Measurements from ENCODE around the gene CEP290.
"Not testable (repeated sequence)": the region's sequence is repeated elsewhere in the genome, so short reads cannot be mapped to it uniquely, and the experiment has no call there.

CEP290 gene

DNA sequence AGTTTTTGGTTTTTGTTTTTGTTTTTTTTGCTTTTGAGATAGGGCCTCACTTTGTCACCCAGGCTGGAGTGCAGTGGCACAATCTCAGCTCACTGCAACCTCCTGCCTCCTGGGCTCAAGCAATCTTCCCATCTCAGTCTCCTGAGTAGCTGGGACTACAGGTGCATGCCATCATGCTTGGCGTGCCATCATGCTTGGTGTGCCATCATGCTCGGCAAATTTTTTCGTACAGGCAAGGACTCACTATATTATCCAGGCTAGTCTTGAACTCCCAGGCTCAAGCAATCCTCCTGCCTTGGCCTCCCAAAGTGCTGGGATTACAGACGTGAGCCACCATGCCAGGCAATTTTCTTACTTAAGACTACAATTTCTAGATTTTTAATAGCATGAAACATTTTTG, 2.2 kb downstream of the CEP290 start:
- not testable (repeated sequence) for DNase-seq

DNA sequence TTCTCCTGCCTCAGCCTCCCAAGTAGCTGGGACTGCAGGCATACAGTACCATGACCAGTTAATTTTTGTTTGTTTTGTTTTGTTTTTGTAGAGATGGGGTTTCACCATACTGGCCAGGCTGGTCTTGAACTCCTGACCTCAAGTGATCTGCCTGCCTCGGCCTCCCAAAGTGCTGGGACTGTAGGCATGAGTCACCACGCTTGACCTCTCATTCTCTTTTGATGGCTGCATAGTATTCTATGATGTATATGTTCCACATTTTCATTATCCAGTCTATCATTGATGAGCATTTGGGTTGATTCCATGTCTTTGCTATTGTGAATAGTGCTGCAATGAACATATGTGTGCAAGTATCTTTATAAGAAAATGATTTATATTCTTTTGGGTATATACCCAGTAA, 8.7 kb downstream of the CEP290 start:
- DNase-seq, result not testable (repeated sequence)

DNA sequence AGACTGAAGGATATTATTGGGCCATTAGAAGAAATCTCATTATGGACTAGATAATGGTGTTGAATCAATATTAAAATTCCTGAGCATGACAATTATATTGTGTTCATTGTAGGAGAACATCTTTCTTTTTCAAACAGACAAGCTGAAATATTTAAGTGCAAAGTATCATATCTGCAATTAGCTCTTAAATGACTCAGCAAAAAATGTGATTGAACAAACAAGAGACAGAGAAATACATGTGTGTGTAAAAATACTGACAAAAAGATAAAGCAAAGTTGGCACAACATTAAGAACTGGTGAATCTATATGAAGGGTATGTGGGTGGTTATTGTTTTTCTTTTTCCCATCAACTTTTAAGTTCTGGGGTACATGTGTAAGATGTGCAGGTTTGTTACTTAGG, 9.5 kb downstream of the CEP290 start:
- DNase-seq, result no peak

DNA sequence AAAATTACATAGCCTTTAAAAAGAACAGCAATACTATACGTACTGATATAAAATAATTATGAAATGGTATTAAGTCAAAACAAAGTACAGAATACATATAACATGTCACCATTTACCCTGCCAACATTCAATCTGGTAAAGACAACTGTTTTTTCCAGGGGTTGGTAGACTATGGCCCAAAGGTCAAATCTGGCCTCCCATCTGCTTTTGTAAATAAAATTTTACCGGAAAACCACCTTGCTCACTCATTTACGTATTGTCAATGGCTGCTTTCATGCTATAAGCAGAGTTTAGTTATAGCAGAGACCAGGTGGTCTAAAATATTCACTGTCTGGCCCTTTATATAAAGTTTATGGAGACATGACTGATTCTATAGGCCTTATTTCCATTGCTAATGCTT, 14.0 kb downstream of the CEP290 start:
- no peak for DNase-seq

GRCh38 chr12:88127099-88127498, 14.8 kb downstream of the CEP290 start:
- no peak for DNase-seq

- DNase-seq, result no peak
These were observed 19.2 kb downstream of the CEP290 start for GRCh38 chr12:88122666-88123065.

- DNase-seq, result no peak
These were observed 28.0 kb downstream of the CEP290 start for GRCh38 chr12:88113871-88114270.

GRCh38 chr12:88111074-88111652, 30.7 kb downstream of the CEP290 start:
- DNase-seq, result peak; percentile 21

DNA sequence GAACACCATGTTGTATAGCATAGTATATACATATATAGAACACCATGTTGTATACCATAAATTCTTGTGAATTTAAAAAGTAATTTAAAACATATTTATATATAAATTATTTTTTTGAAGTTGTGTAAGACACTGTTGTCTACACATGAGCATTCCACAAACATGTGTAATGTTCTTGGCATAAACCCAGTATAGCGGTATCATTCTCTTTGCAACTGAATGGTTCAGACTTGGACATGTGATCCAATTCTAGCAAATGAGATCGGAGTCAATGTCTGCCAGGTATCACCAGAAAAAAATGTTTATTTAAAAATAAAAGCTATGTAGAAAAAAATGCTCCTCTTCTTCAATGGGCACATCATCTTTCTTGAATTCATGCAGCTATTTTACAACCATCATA, 33.9 kb downstream of the CEP290 start:
- DNase-seq, result no peak

DNA sequence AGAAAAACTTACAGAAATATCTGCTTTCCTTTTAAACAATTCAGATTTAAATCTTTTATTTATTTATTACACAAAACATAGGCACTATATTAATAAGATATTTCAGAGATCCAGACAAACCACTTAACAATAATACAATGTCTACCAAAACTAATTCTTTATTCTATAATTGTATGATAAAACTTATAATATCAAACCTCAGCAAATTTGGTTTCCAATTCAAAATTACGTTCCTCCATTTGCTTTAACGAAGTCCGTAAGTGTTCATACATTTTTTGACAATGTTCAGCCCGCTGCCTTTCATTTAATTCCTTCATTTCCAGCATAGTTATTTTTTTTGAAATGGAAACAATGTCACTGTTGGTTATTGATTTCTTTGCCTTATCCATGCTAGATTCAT, 48.3 kb downstream of the CEP290 start:
- DNase-seq, result no peak

GRCh38 chr12:88092771-88093170, 49.1 kb downstream of the CEP290 start:
- DNase-seq, result no peak

DNA sequence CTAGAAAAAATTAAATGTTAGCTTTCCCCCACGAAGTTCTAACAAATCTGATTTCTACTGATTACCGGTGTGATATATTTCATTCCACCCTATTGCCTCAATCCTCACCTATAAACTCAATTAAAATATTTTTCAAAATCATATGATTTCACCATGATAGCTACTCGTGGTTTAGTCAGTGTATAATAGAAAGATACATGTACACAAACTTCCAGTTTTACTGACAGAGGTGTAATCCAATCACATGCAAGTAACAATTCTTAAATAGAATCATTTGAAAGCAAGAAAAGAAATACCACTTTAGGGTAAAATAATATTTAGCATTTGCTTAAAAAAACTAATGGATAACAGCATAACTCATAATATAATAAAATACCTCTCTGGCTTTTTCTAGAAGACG, 57.7 kb downstream of the CEP290 start:
- DNase-seq, result no peak

GRCh38 chr12:88083634-88084033, 58.3 kb downstream of the CEP290 start:
- no peak for DNase-seq

DNA sequence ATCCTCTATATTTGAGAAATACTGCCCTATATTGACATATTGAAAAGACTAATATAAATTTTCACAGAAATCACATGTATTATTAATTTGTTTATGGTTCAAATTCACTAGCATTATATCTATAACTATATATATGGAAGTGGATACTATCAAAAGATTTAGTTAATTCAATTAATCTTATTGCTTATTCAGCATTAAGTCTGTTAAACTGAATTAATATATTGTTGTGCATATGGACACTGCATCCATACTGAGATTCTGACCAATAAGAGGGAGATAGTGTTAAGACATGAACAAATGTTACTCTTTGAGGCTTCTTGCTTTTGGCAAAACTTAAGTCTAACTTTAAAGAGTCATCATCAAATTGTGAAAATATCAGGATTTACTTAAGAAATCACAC, 60.6 kb downstream of the CEP290 start:
- DNase-seq, result no peak

GRCh38 chr12:88067301-88067700, 74.6 kb downstream of the CEP290 start:
- no peak for DNase-seq

DNA sequence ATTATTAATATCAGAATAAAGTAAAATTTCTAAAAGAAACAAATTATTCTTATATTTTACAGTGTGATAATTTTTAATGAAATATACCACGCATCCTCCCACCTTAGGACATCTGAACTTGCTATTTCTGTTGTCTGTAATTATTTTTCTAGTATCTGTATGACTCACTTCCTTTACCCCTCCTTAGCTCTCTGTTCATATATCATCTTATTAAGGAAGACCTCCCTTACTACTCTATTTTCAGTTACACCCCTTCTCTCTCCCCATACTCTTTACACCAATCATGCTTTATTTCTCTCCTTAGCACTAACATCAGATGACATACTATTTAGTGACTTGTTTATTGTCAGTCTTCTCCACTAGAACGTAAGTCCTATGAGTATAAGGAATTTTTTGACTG, 78.5 kb downstream of the CEP290 start:
- no peak for DNase-seq

DNA sequence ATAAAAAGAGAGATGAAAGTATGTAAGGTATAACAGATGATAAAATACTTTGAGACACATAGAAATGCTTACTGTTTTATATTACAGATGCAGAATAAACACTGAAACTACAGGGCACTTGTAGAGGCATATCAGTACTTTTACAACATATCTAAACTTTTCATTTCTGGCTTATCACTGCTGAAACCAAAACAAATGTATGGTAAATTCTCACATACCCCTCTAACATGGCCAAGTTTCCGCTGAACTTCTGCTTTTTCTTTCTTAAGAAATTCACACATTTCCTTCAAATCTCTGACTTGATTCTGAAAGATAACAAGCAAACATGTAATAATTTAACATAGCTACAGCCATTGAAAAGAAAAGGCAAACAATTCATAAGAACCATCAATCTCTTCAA, 79.4 kb downstream of the CEP290 start:
- no peak for DNase-seq

DNA sequence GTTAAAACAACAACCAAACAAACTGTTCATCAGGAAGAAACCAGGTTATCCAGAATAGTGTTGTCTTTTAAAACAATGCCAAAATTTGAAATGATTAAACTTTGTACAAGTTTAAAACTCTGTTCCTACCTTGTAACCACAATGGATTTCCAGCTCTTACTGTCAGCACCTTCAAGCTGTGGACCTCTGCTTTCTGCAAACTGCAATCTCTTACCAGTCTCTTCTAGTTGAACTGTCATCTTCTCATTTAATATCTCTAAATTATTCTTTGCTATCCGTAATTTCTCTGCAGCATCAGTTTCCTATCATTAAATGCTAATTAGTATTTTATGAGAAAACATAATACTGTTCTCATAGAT, 83.2 kb downstream of the CEP290 start:
- no peak for DNase-seq

GRCh38 chr12:88057994-88058718, 83.7 kb downstream of the CEP290 start:
- no peak for DNase-seq

- DNase-seq, result no peak
These were observed 85.3 kb downstream of the CEP290 start for GRCh38 chr12:88056571-88056970.

GRCh38 chr12:88052686-88053085, 89.2 kb downstream of the CEP290 start:
- DNase-seq, result peak; percentile 13

DNA sequence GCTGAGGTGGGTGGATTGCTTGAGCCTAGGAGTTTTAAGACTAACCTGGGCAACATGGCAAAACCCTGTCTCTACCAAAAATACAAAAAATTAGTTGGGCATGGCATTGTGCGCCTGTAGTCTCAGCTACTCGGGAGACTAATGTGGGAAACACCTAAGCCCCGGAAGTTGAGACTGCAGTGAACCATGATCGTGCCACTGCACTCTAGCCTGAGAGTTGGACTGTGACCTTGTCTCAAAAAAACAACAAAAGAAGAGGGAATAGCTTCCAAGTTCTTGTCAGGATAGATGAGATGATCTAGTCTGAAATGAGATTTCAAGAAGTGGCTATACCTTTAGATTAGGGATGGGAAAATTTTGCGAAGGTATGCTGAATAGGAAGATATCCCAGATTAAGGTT, 97.9 kb downstream of the CEP290 start:
- no peak for DNase-seq

- no peak for DNase-seq
These were observed 104.1 kb downstream of the CEP290 start for GRCh38 chr12:88037770-88038169.

DNA sequence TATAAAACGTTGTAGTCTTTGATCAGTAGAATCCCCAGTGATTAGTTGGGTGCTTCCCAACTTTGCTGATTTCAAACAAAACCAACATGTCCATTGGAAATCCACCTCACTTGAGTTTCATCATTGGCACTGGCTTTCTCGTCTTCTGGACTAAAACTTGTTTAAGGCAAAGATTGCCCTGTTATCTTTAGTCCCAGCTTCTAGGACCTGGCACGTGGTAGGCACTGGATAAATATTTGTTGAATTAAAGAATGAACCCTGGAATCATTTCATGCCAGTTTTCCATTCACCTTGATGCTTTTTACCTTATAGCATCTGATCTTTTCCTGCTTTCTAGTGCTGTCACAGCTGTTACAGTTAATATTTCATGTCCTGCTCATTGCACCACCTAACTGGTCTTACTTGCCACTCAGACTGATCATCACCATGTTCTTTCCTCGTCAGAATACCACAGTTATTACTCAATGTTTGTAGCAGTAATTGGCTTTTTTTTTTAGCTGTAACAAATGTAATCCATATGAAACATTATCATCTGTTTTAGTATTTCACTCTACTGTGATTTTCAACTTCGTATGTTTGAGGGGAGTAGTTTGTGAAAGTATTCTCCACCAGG, 105.4 kb downstream of the CEP290 start:
- DNase-seq, result no peak

- peak; percentile 22 for DNase-seq
These were observed 106.0 kb downstream of the CEP290 start for GRCh38 chr12:88035907-88036289.

All from NCI-H526 treated with DMSO at 0.1 percent for 48 hours (cell line).